HUES48 (cell line): Measurements from ENCODE around the gene WDFY4.

Experiments
- H3K27ac ChIP-seq: one replicate; pipeline ENCODE4 v1.7.0; 2013; ENCODE audit warnings: low read depth, low read length, inconsistent platforms
- H3K27me3 ChIP-seq: 2 replicates; pipeline ENCODE4 v1.6.1; 2013; ENCODE audit warnings: mild to moderate bottlenecking, low read length; ENCODE audit not compliant: control insufficient read depth, insufficient read depth
- H3K36me3 ChIP-seq: 2 replicates; pipeline ENCODE4 v1.6.1; 2013; ENCODE audit warnings: low read length; ENCODE audit not compliant: control insufficient read depth, insufficient read depth
- H3K4me1 ChIP-seq: 2 replicates; pipeline ENCODE4 v1.6.1; 2013; ENCODE audit warnings: mild to moderate bottlenecking, low read length; ENCODE audit not compliant: control insufficient read depth, insufficient read depth
- H3K4me3 ChIP-seq: 2 replicates; pipeline ENCODE4 v1.5.1; 2013; ENCODE audit warnings: mild to moderate bottlenecking, low read depth, low read length
- H3K9ac ChIP-seq: 2 replicates; pipeline ENCODE4 v1.6.1; 2013; ENCODE audit warnings: mild to moderate bottlenecking, low read depth, low read length, moderate library complexity
- H3K9me3 ChIP-seq: 2 replicates; pipeline ENCODE4 v1.6.1; 2013; ENCODE audit warnings: low read length; ENCODE audit not compliant: control insufficient read depth, insufficient read depth

The WDFY4 gene

DNA sequence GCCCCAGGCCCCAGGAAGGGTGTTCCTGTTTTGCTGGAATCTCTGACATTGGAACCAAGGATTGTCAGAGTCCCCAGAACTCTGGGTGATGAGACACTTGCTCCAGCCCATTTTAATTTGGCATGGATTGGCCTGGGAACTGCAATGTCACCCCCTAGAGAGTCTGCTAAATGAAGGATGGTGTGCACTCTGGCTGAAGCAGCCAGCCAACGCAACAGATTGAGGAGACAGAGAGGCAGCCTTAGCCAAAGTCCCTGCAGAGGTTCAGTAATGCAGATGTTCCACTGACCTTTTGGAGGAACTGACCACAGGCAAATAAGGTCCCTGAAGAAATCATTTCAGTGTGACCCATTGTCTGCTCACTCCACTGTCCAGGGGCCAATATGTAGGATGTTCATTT lies 241.6 kb downstream of the WDFY4 start:
- no peaks in the 10 kb centered on the region for H3K27me3 ChIP-seq
- no peak overlapping the region for H3K27ac ChIP-seq
- H3K36me3 ChIP-seq = no peaks in the 10 kb centered on the region
- no peak overlapping the region for H3K4me3 ChIP-seq
- no peaks in the 10 kb centered on the region for H3K9me3 ChIP-seq
- no peak overlapping the region for H3K9ac ChIP-seq
- H3K4me1 ChIP-seq = peaks cover 4% of the 10 kb centered on the region; the same call in 1 of the 2 replicates

DNA sequence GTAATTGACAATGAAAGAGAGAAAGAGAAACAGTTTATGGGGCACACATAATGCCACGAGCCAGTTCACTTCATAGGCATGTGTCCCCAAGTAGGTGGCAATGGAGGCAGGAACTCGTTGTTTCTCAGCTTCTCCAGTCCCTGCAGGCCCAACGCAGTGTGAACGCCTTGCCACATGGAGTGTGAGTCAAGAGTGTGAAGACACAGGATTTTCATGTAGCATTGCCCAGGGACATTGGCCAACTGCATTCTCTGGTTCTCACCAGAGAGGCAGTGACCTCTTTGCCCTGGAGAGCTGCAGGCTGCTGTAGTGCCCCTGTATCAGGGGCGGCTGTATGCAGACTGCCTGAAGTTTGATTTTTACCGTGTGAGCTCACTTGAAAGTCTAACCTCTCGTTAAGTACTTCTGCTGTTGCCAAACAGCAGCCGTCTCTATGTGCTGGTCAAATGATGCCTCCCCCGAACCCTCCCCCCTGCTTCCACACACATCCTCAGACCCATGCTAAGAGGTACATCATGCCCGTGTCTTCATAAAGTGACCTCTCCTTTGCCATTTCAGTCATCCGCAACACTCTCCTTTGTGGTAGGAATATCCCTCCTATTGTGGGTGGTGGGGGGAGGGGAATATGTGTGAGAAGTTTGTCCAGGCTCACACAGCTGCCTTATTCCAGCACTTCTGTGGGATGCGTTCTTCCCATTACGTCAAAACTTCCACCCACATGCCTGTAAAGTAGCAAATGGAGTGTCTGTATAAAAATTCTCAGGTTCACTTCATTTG lies 242.3 kb downstream of the WDFY4 start:
- no peak overlapping the region for H3K9ac ChIP-seq
- no peaks in the 10 kb centered on the region for H3K27me3 ChIP-seq
- H3K27ac ChIP-seq = no peak overlapping the region
- no peaks in the 10 kb centered on the region for H3K9me3 ChIP-seq
- H3K36me3 ChIP-seq = no peaks in the 10 kb centered on the region
- H3K4me1 ChIP-seq = 0 out of 2 replicates have a peak, but pooled peaks cover 4% of the 10 kb centered on the region
- H3K4me3 ChIP-seq = no peak overlapping the region

DNA sequence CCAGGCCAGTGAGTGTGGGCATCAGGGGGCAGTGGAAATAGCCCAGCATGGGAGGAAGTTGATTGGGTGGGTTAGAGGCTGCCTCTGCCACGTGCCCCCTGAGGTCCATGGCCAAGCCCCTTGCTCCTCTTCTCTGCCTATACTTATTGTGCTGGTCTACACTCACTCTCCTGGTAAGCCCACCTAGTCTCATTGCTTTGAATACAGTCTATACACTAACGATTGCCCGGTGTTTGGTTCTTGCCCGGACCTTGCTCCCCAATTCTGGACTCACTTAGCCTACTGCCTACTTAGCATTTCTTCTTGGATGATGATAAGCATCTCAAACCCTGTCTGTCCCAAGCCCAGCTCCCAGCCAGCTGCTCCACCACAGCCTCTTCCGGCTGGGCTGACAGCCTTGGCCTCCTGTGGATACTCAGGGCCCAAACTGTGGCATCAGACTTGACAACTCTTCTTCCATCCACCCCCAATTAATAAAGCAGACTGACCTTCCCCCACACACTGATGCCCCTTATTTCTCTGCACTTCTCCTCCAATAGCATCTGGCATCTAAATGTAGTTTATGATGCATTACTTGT lies 244.8 kb downstream of the WDFY4 start:
- H3K27ac ChIP-seq = no peak overlapping the region
- H3K9me3 ChIP-seq = no peaks in the 10 kb centered on the region
- H3K27me3 ChIP-seq = no peaks in the 10 kb centered on the region
- no peak overlapping the region for H3K9ac ChIP-seq
- no peak overlapping the region for H3K4me3 ChIP-seq
- H3K4me1 ChIP-seq = 0 out of 2 replicates have a peak, but pooled peaks cover 4% of the 10 kb centered on the region
- no peaks in the 10 kb centered on the region for H3K36me3 ChIP-seq

DNA sequence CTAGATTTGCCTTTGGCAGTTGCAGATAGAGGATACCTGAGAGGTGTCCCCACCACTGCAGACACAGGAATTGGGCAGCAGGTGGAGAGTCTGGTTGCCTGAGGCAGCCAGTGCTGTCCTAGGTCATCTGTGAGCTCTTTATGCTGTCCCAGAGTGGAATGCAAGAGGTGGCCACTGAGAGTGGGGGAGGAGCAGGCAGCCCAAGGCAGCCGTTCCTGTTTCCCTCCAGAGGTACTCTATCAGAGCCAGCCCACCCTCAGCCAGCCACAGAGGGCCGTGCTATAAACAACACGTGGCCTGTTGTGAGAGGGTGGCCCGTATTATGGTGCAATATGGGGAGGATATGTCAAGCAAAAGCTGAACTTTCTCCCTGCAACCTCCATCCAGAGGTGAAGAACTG lies 246.5 kb downstream of the WDFY4 start:
- 0 out of 2 replicates have a peak, but pooled peaks cover 4% of the 10 kb centered on the region for H3K4me1 ChIP-seq
- H3K4me3 ChIP-seq = no peak overlapping the region
- H3K27me3 ChIP-seq = no peaks in the 10 kb centered on the region

DNA sequence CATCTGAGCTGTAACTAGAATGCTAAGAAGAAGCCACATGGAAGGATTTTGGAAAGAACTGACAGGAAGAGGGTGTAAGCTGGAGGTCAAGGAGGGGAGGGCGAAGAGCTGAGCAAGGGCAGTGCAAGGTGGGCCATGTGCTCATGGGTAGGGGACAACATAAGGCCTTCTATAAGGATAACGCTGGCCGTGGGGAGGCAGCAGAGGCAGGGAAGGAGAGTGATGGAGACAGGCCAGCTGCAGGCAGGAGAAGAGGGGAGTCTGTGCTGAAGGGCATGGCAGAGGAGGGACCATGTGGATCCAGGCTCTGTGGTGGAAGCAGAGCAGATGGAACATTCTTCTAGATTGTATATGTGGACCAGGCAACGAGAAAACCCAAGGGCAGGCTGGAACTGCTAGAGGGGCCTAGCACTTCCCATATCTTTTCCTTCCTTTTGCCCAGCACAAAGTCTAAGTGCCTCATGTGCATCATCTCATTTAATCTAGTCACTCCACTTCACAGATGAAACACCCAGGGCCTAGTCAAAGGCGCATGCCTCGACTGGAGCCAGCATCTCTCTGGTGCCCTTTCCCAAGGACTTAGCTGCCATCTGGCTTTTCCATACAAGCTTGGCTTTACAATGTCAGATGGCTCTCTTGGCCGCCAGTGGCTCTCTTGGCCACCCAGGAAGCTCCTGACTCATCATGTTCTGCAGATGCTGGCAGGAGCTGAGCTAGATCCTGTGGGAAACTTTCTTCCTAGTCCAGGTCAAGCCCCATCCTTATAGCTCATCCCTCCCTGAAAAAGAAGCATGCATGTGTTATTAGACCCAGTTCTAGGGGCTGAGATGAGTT lies 248.4 kb downstream of the WDFY4 start:
- no peak overlapping the region for H3K27ac ChIP-seq
- H3K27me3 ChIP-seq = no peaks in the 10 kb centered on the region
- no peak overlapping the region for H3K4me3 ChIP-seq
- H3K9ac ChIP-seq = no peak overlapping the region
- no peaks in the 10 kb centered on the region for H3K36me3 ChIP-seq
- H3K4me1 ChIP-seq = 0 out of 2 replicates have a peak, but pooled peaks cover 4% of the 10 kb centered on the region
- no peaks in the 10 kb centered on the region for H3K9me3 ChIP-seq

More for the DNA sequence above, 246.5 kb downstream of the WDFY4 start:
- Histone ChIP-seq H3K27ac (no peak overlapping the region), H3K9ac (no peak overlapping the region), H3K36me3 (no peaks in the 10 kb centered on the region), H3K9me3 (no peaks in the 10 kb centered on the region)

- Histone ChIP-seq H3K9ac (no peak overlapping the region), H3K36me3 (no peaks in the 10 kb centered on the region)
Observed at GRCh38 chr10:48934672-48935501, 250.2 kb downstream of the WDFY4 start.

DNA sequence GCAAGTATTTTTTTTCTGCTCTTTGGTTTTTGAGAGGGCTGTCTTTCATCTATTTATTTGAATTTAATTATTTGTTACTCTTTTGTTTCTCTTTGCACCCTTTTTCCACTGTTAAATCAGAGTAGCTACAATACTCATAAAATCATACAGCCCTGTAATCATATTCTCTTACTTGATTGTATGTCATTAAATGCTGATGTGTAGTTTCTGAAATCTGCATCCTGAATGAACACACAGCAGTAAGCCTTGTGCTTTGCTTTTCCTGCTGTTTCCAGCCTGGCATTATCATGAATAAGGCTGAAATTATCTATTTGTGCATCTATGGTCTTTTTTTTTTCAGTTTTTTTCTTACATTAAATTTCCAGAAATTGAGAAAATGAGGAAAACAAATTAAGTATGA lies 250.9 kb downstream of the WDFY4 start:
- no peaks in the 10 kb centered on the region for H3K9me3 ChIP-seq
- H3K9ac ChIP-seq = no peak overlapping the region
- no peaks in the 10 kb centered on the region for H3K36me3 ChIP-seq
- no peaks in the 10 kb centered on the region for H3K27me3 ChIP-seq
- H3K4me3 ChIP-seq = no peak overlapping the region
- H3K27ac ChIP-seq = no peak overlapping the region
- H3K4me1 ChIP-seq = 0 out of 2 replicates have a peak, but pooled peaks cover 4% of the 10 kb centered on the region

More at GRCh38 chr10:48934672-48935501, 250.2 kb downstream of the WDFY4 start:
- H3K9me3 ChIP-seq = no peaks in the 10 kb centered on the region
- no peak overlapping the region for H3K27ac ChIP-seq
- no peak overlapping the region for H3K4me3 ChIP-seq
- no peaks in the 10 kb centered on the region for H3K27me3 ChIP-seq
- H3K4me1 ChIP-seq = 0 out of 2 replicates have a peak, but pooled peaks cover 4% of the 10 kb centered on the region

GRCh38 chr10:48937796-48938195 lies 253.1 kb downstream of the WDFY4 start:
- H3K27me3 ChIP-seq = no peaks in the 10 kb centered on the region
- H3K36me3 ChIP-seq = no peaks in the 10 kb centered on the region
- no peaks in the 10 kb centered on the region for H3K9me3 ChIP-seq
- H3K9ac ChIP-seq = no peak overlapping the region
- no peak overlapping the region for H3K27ac ChIP-seq
- no peaks in the 10 kb centered on the region for H3K4me1 ChIP-seq
- no peak overlapping the region for H3K4me3 ChIP-seq

DNA sequence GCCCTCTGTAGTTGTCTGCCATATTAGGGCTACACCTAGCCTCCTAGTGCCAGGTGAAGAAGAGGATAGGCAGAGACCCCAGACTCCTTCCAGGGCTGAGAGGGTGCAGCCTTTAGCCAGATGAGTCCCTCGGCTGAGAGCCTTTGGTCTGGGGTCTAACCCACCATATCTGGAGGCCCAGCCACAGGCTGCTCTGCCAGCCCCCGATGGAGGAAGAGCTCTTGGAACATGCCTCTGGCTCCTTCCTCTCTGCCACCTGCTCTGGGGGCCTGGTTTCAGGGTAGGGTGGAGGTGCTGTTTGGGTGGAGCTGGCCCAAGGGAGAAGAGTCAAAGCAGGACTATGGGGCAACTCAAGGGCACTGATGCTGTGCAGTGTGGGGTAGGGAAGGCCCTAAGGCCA lies 253.6 kb downstream of the WDFY4 start:
- H3K4me3 ChIP-seq = no peak overlapping the region
- no peak overlapping the region for H3K9ac ChIP-seq
- no peaks in the 10 kb centered on the region for H3K27me3 ChIP-seq
- H3K4me1 ChIP-seq = no peaks in the 10 kb centered on the region
- H3K27ac ChIP-seq = no peak overlapping the region
- H3K9me3 ChIP-seq = no peaks in the 10 kb centered on the region
- H3K36me3 ChIP-seq = no peaks in the 10 kb centered on the region

- Histone ChIP-seq H3K27ac (no peak overlapping the region), H3K27me3 (no peaks in the 10 kb centered on the region), H3K9ac (no peak overlapping the region), H3K36me3 (no peaks in the 10 kb centered on the region), H3K4me3 (no peak overlapping the region), H3K9me3 (no peaks in the 10 kb centered on the region), H3K4me1 (no peaks in the 10 kb centered on the region)
Observed at GRCh38 chr10:48938990-48939536, 254.4 kb downstream of the WDFY4 start.
